Stimulated activated CD4-positive, alpha-beta T cell treated with anti-CD3 and anti-CD28 coated beads, Interleukin-4, amount 100 ng/mL, for 24 hours (primary cell): ENCODE data around the gene H19.

Experiments
- DNase-seq: peaks from one replicate; pipeline ENCODE4 v3.0.0-alpha.2; 2020

H19 gene

DNA sequence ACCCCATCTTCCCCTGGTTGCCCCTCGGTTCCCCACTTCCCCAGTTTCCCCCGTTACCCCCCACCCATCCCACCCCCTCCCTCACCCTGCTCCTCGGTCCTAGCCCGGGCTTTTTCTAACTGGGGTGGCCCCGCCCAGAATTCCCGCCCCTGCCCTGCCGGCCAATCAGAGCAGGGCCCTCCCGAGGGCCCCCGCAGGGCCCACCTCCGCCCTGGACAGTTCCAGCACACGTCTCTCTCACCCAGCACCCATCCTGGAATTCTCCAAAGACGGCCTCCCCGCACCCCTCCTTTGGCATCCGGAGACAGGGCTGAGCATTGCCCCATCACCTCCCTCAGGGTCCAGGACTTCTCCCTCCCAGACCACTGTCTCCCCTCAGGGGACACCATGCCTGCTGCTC lies at the start of gene H19:
H19 (minus strand) TSS at position 88 of the 400 bp plus-strand sequence.
- no peak for DNase-seq

DNA sequence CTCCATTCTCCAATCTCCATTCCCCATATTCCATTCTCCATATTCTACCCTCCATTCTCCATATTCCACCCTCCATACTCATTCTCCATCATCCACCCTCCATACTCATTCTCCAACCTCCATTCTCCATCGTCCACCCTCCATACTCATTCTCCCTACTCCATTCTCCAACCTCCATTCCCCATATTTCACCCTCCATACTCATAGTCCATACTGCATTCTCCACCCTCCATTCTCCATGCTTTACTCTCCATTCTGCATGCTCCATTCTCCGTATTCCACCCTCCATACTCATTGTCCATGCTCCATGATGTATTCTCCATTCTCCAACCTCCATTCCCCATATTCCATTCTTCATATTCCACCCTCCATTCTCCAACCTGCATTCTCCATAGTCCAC lies 44.3 kb upstream of the H19 start:
- DNase-seq, result no peak

DNA sequence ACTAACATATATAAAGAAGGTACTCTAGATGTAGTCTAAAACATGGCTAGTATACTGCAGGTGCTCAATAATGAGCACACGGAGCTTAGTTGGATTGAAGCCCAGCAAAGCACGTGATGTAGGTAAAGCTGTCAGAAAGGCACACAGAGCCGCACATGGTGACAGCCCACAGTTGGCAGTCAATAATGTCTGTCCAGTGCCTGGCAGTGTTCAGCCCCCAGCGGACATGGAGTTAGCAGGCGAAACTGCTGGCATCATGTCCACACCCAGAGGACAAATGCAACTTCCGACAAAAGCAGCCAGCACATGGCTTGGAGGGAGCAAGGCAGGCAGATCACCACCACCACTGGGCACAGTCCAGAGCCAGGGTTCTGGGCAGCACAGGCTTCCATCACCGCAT lies 43.5 kb upstream of the H19 start:
- DNase-seq, result no peak

DNA sequence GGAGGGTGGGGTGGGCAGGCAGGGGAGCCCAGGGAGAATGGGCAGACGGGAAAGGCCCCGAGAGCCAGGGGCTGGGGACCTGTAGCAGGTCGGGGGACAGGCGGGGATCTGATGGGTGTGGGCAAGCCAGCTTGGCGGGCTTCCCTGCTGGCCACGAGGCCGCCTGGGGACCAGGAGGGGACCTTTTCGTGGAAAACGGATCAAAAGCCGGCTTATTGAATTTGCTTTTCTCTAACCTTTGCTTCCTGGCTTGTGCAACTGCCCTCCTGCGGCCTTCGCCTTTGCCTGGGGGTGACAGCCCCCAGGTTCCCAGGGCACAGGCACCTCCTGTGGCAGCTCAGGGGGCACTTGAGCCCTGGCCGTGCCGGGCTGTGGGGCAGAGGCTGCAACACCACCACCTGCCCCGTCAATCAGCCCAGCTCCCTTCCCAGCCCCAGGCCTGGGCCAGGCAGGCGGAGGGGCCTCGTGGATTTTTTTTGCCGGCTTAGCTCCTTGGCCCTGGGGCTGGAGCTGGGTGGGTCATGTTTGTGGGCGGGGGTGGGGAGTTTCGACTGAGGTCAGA lies 41.6 kb upstream of the H19 start:
- no peak for DNase-seq

DNA sequence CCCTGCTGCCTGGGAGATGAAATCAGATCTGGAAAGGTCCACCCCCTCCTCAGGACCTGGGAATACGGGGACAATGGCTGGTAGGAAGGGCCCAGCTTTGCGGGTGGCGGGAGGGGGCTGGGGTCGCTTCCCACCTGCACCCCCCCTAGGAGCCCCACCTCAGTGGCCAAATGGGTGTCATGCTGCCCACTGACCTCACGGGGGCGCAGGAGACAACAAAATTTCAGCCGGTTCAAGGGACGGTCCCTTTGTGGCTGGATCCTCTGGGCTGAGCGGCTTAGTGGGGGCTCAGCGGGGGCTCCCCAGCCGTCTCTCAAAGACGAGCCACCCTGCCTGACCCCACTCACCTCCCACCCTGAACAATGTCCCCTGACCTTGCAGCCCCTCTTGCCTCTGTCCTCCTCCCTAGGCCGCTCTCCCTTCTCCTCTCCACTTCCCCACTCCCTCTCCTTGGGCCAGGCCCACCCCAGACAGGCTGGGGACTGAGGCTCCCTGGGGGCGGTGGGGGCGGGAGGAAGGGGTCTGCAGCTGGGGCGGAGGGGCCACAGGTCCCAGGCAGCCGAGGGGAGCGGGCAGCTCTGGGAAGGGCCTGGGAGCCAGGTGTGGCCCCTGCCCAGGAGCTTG lies 39.3 kb upstream of the H19 start:
- DNase-seq, result no peak

DNA sequence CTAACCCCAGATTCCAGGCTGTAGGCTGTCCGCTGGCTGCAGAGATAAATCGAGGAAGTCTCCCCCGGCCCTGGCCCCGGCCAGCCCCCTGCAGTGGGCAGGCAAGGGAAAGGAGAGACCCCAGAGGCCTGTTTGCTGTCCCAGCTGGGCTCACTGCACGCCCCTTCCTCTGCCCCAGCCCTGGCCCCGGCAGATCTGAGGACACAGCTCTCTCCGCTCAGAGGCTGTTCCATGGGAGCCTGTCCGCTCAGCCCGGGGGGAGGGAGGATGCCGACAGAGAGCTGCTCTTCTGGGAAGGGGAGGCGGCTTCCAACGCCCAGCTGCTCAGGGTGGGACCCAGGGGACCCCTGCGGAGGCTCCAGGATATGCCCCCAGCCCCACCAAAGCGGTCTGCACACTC lies 37.7 kb upstream of the H19 start:
- no peak for DNase-seq

DNA sequence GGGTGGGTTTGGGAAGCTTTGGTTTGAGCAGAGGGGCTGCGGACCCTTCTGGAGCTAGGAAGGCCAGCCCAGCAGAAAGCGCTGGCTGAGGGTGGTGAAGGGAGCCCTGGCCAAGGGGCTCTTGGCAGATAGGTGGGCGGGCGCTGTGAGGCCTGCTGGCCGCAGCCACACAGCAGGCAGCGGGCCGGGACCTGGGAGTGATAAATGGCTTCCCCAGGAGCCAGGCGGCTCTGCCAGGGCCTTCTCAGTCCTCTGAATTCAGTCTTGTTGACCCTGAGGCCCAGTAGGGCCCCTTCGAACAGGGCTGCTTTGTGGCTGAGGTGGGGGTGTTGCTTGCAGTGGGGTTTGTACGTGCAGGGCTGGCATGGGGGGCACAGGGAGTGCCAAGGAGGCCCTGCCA lies 33.4 kb upstream of the H19 start:
- DNase-seq, result no peak

DNA sequence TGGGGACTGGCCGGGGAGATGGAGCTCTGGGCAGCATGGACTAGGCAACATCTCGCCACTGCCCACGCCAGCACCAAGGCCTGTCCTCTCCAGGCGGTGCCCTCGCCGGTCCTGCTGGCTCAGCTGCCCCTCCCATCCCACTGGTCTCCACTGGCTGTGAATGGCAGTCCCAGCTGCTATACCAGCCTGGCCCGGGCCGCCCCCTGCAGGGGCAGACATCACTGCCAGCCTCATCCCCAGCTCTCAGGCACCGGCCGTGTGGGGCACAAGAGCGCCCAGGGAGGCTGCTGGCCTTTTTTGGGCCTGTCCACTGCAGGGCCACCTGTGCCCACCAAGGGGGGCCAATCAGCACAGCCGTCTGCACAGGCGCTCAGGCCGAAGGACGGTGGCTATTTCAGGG lies 30.1 kb upstream of the H19 start:
- DNase-seq, result no peak

DNA sequence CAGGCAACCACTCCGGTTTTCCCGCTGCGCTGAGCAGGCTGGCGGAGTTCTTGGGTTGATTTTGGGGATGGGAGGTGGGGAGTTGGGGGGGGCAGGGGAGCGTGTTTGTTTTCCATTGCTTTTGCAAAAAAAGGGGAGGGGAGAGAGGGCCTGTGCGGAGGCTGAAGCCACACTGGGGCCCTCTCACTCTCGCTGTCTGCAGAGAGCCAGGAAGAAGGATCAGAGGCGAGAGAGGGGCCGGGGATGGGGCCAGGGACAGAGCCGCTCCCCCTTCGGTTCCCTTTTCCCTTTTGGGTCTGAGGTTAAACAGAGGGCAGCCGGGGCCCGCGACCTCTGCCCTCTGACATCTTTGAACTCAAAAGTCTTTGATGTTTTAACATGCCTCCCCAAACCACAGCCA lies 17.4 kb upstream of the H19 start:
- no peak for DNase-seq

DNA sequence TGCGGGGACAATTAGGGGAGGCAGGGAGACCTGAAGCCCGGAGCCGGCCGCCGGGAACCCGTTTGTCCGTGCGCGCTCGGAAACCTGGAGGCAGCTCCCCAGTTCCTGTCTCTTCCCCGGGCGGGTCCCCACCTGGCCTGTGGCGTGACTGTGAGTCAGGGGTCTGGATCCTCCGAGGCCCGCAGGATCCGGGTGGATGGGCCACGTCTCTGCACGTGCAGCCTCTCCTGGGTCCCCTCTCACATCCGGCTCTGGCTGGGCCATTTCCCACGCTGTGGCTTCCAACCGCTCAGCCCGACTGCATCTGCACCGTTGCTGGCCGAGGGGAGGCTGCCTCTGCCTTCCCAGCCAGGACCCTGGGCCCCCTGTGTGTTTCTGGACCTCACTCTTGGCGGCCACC lies 14.8 kb upstream of the H19 start:
- DNase-seq, result no peak

DNA sequence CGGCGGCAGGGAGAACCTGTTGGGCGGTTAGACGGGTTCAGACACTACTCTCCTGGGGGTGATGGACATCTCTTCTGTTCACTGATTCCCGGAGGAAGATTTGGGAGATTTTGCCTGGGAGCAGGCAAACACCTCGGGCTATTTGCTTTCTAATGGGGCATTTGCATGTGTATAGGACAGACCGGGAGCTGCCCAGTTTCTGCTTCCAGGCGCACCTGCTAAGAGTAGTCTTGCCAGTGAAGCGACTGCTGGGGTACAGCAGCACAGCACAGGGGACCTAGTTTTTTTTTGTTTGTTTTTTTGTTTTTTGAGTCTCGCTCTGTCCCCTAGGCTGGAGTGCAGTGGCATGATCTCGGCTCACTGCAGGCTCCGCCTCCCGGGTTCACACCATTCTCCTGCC lies 6.8 kb upstream of the H19 start:
- DNase-seq, result no peak

DNA sequence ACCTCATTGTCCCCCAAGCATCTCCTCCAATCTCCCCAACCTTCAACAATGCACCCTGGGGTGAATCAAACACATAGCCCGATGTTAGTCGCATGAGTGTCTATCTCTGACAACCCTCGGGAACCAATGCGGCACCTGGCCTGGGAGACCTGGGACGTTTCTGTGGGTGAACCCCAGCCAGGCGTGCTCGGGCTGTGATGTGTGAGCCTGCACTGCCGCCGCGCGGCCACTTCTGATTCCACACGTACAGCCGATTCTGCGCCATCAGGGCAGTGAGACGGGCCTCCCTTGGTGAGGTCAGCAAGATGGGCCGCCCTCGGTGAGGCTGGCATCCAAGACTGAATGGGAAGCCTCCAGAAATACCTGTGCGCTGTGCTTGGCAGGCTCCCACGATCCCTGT lies 5.2 kb upstream of the H19 start:
- DNase-seq, result no peak

DNA sequence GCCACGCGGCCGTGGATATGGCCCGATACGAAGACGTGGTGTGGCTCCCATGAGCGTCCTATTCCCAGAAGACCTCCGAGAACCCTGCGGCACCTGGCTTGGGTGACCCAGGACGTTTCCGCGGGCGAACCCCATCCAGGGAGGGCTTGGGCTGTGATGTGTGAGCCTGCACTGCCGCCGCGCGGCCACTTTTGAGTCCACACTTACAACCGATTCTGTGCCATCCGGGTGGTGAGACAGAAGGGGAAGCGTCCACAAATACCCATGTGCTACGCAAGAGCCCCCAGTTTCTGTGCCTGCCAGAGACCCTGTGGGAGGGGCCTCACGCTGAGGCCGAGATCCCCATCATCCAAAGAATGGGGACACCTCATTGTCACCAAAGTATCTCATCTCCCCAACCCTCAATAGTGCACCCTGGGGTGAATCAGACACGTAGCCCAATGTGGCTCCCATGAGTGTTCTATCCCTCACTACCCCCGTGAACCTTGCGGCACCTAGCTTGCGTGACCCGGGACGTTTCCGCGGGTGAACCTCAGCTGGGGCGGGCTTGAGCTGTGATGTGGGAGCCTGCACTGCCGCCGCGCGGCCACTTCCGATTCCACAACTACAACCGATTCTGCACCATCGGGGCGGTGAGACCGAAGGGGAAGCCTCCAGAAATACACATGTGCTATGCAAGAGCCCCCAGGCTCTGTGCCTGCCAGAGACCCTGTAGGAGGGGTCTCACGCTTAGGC lies 4.6 kb upstream of the H19 start:
- DNase-seq, result no peak

DNA sequence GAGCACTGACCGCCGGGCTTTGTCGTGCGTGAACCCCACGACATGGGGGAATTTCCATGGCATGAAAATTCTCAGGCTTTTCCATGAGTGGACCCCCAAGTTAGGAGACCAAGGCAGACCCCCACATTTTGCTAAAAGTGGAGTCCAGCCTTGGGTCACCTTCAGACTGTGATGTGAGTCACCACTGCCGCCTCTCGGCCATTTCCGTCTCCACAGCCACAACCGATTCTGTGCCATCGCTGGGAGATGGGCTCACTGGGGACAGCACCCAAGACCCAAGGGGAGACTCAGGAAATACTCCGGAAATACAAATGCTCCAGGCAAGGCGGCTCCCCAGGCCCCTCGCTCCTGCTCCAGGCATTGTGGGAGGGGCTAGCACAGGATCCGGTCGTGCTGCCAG lies 1.2 kb upstream of the H19 start:
- DNase-seq, result no peak

DNA sequence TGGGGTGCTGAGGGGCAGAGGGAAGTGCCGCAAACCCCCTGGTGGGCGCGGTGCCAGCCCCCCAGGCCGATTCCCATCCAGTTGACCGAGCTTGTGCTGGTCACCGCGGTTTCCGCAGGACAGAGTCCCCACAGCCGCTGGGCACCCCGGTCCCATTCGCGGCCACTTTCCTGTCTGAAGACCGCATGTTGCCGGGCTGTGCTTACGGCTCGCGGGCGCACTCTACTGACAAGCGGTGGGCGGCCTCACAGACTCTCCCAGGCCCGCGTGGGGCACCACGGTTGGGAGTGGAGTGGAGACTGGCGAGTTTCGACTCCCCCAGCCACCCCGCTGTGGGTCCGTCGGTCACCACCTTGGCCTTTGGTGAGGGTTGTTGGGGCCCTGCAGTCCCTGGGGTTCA lies 648 bp upstream of the H19 start:
- no peak for DNase-seq

DNA sequence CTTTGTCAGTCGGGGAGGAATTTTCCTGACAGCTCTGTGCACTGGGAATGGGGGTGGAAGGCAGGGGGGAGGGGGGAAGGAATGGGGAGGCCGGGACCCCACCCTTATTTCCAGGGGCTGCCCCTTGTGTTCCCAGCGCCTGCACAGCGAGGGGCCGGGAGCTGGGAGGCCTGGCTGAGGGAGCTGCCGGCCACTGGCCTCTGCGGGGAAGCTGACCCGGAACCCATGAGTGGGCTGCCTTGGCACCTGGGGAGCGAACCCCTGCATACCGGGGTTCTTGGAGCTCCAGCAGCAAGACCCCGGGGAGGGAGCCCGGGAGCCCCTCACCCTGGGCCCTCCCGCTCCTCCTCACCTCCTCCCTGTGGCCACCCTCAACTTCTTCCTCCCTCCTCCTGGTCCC lies 3.5 kb downstream of the H19 start:
- DNase-seq, result no peak

DNA sequence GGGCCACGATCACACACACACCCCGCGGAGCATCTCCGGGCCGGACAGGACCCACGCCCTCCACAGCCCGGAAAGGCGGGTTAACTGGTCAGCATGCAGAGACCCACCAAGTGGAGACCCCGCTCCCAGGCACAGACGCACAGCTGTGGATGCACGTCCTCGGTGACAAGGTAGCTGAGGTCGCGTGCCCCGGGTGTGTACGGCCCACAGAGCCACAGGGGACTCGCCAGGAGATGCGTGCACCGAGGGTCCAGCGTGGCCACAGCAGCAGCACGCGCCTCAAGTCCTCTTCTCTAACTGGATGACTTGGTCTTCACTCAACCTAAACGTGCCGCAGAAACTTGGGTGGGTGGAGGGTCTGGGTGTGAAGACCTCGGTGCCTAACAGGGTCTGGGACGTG lies 5.5 kb downstream of the H19 start:
- DNase-seq, result no peak

DNA sequence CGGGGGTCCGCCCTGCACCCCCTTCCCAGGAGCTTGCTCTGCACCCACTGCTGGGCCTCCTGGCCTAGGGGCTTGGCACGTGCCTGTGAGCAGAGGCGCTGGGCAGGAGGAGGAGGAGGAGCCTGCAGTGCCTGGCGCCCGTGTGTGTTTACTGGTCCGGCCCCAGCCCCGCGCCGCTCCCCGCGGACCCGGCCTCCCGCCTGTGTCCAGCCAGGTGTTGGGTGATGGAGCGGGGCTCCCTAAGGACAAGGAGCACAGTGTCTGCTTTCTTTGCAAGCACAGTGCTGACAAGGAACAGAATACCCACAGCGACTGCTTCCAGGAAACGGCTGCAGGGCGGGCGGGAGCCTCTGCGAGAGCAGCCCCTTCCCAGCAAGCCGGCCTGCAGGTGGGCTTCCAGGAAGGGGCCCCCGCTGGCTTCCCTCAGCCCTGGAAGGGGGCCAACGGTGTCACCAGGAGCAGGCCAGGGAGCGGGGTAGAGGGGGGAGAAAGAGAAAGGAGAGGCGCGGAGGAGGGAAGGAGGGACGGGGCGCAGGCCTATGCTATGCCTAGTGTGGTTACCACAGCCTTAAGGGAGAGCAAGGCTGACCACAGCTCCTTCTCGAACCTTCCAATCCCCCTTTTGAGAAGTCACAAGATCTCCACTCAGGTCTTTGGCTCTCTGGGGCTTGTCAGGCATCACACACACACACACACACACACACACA lies 6.6 kb downstream of the H19 start:
- DNase-seq, result no peak

DNA sequence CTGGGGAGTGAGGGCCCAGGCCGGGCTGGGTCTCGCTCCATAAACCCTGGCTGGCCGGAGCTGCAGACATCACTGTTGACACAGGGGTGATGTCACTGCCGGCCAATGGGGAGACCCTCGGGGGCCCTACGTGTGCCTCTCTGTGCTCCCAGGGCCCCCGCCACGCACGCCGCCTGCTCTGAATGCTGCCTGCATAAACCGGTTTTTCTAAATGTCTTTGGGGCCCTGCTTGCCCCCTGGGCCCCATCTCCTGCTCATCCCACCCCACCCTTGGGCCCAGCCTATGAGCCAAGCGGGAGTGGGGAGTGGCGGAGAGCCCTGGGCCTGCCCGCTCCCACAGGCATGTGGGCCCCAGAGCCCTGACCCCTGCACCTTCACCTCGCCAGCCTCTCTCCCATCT lies 7.7 kb downstream of the H19 start:
- no peak for DNase-seq

DNA sequence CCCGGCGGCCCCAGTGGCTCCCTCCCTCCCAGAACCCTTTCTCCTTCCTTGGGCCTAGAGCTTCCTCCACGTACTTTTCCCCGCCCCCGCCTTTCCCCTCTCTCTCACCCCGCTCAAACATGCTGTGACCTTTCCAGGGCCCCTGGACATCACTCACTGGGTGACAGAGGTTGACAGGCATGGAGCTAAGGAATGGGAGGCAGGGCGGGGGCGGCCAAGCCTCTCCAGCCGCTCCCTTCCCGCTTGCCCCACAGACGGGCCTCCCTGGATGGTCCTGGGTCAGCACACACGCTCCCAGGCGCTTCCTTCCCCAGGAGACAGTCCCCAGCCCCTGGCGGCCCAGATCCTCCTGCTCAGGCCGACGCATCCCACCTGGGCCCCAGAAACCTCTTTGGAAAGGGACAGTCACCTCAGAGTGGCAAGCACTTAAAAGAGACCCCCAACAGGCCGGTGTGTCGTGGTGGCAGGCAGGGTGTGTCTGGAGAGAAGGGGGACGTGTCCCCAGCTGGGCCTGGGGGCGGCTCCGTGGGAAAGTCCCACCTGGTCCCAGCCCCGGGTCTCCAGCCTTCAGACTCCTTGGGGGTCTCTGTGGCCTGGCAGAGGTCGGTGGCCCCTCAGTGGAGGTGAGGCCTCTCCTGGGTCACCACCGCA lies 8.8 kb downstream of the H19 start:
- DNase-seq, result no peak

DNA sequence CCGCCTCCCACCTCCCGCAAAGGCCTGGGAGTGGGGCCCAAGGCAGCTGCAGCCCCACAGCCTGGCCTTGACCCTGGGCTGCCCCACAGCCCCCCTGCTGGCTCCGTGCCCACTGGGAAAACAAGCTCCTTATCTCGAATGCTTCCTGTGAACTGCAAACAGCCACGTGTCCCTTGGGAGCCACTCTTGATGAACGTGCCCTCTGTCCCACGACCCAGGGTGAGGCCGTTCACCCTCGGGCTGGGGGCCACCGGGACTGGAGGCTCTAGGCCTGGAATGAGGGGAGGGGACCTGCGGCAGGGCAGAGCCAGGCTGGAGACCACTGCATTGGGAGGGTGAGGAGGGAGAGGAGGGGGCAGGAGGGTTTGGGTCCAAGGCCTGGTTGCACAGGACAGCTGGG lies 9.5 kb downstream of the H19 start:
- DNase-seq, result no peak

DNA sequence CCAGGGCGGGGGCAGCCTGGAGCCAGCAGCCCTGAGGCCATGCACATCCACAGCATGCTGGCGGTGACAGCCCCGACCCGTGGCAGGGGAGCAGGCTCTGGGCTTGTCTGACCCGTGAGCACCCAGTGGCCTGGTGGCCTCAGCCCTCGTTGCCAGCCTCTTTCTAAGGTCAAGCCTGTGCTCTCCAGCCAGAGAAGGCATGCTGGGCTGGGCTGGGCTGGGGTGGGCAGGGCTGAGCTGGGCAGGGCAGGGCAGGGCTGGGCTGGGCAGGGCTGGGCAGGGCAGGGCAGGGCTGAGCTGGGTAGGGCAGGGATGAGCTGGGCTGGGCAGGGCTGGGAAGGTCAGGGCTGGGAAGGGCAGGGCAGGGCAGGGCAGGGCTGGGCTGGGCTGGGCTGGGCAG lies 10.6 kb downstream of the H19 start:
- no peak for DNase-seq

DNA sequence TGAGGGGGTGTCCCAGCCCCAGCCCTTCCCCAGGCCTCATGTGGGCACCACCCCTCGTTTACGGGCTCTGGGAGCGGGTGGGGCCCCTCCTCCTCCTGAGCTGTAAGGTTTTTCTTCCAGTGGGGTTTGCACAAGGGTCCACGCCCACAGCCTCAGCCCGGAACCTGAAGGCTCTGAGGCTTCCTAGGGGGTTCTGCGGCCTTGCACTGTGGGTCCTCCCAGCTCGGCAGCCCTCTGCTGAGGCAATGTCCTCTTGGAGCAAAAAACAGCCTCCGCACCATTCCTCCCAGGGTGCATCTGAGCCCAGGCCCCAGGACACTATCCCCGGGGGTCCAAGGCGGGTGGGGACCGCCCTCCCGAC lies 14.1 kb downstream of the H19 start:
- DNase-seq, result no peak
